Uterus (tissue), 4 donors: ENCODE results near the gene ABCC11. TPM values are rescaled to one million over a fixed set of nuclear protein-coding genes. Genes with fewer than 3 reads are reported as not detected.

ENCODE experiments used
- DNase-seq, 2 donors: peaks; one replicate each; pipeline ENCODE4 v3.0.0-alpha.2; 2019 to 2020
- H3K27ac ChIP-seq, 2 donors: fragments of 200-600 bp; sonication (generic); 1 replicate in 1 of 2; 2 replicates in 1 of 2; pipeline ENCODE4 v1.5.1; 2016 to 2018
- H3K27me3 ChIP-seq, 2 donors: fragments of 200-600 bp; sonication (generic); one replicate each; pipeline ENCODE4 v1.5.1; 2018 to 2019; ENCODE audit warnings: control low read depth in 1 of 2
- H3K36me3 ChIP-seq, 2 donors: fragments of 200-600 bp; sonication (generic); one replicate each; pipeline ENCODE4 v1.5.1; 2019; ENCODE audit warnings: control low read depth in 1 of 2
- H3K4me1 ChIP-seq, 2 donors: fragments of 200-600 bp; sonication (generic); one replicate each; pipeline ENCODE4 v1.5.1; 2018 to 2019; ENCODE audit warnings: control low read depth in 1 of 2
- H3K4me3 ChIP-seq, 2 donors: fragments of 200-600 bp; sonication (generic); 1 replicate in 1 of 2; 2 replicates in 1 of 2; pipeline ENCODE4 v1.5.1; 2018 to 2019; ENCODE audit warnings: mild to moderate bottlenecking in 1 of 2
- H3K9me3 ChIP-seq, 2 donors: fragments of 200-600 bp; sonication (generic); one replicate each; pipeline ENCODE4 v1.5.1; 2019; ENCODE audit warnings: control low read depth in 1 of 2
- POLR2A ChIP-seq, 2 donors: fragments of 450-650 bp; IDR thresholded peaks; one replicate each; pipeline ENCODE4 v1.6.1; 2016; ENCODE audit warnings: antibody characterized with exemption in 2 of 2, mild to moderate bottlenecking in 1 of 2, moderate library complexity in 1 of 2
- intact Hi-C: fragments of 100-400 bp; cut with DNase I; formaldehyde crosslinking; loops from one replicate; pipeline ENCODE4 v1.15.1; 2023; ENCODE audit warnings: low total_unique reads
- total RNA-seq, 4 donors: library from RNA; depleted of rRNA in 3 of 4; stranded (reverse); fragments of >200 nt in 3 of 4; gene quantifications; one replicate each; pipeline versions ENCODE4 v1.1.0 to v1.2.4, GENCODE V29; 2014 to 2023
- TF ChIP-seq, protein P1 (sequence below), 4 experiments: fragments of 200-600 bp in 2 of 4; fragments of 450-650 bp in 2 of 4; sonication (generic) in 2 of 4; IDR thresholded peaks; one replicate each; pipeline ENCODE4 v1.5.1; 2016 to 2019; ENCODE audit warnings: antibody characterized with exemption in 4 of 4, mild to moderate bottlenecking in 2 of 4, moderate library complexity in 1 of 4
- donor health status: DM: yes; HTN: yes; CAD: no.

The ABCC11 gene
- total RNA-seq, 4 donors from 2014 or later: 0.48 TPM; not detected in 3

DNA sequence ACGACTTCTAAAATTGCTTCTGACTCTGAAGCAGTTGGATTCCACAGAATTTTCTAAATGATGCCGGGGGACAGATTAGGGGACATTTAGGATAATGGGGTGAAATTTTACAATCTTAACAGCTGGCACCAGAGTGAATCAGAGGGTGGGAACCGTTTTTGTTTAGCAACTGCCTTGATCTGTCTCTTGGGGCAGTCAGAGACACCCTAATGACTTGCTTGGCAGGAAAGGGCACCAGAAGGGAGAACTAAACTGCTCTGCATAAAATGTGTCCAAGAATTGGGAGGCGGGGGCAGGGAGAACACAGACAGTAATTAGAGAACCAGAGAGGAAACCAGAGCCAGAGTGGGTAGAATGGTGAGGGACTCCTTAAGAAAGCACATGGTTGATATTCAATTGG, 85.4 kb downstream of the ABCC11 start:
- H3K27me3 ChIP-seq: no peaks in the 10 kb centered on the region
- intact Hi-C loops: no loop called here
- H3K9me3 ChIP-seq: no peaks in the 10 kb centered on the region
- no peak overlapping the region for H3K4me3 ChIP-seq
- no peaks in the 10 kb centered on the region for H3K4me1 ChIP-seq
- no peak overlapping the region for H3K27ac ChIP-seq
- DNase-seq: no peak
- TF ChIP-seq POLR2A (IDR thresholded peaks at IDR 0.05): no peak
- TF ChIP-seq, protein P1, sequence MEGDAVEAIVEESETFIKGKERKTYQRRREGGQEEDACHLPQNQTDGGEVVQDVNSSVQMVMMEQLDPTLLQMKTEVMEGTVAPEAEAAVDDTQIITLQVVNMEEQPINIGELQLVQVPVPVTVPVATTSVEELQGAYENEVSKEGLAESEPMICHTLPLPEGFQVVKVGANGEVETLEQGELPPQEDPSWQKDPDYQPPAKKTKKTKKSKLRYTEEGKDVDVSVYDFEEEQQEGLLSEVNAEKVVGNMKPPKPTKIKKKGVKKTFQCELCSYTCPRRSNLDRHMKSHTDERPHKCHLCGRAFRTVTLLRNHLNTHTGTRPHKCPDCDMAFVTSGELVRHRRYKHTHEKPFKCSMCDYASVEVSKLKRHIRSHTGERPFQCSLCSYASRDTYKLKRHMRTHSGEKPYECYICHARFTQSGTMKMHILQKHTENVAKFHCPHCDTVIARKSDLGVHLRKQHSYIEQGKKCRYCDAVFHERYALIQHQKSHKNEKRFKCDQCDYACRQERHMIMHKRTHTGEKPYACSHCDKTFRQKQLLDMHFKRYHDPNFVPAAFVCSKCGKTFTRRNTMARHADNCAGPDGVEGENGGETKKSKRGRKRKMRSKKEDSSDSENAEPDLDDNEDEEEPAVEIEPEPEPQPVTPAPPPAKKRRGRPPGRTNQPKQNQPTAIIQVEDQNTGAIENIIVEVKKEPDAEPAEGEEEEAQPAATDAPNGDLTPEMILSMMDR (IDR thresholded peaks at IDR 0.05): no peak
- no peaks in the 10 kb centered on the region for H3K36me3 ChIP-seq

GRCh38 chr16:48160575-48160974, 86.8 kb downstream of the ABCC11 start:
- Histone ChIP-seq H3K36me3 (no peaks in the 10 kb centered on the region), H3K27me3 (no peaks in the 10 kb centered on the region), H3K9me3 (no peaks in the 10 kb centered on the region), H3K4me3 (no peak overlapping the region), H3K27ac (no peak overlapping the region), H3K4me1 (no peaks in the 10 kb centered on the region)
- intact Hi-C loops: no loop called here
- TF ChIP-seq, protein P1 (IDR thresholded peaks at IDR 0.05): no peak
- TF ChIP-seq POLR2A (IDR thresholded peaks at IDR 0.05): no peak
- no peak for DNase-seq

DNA sequence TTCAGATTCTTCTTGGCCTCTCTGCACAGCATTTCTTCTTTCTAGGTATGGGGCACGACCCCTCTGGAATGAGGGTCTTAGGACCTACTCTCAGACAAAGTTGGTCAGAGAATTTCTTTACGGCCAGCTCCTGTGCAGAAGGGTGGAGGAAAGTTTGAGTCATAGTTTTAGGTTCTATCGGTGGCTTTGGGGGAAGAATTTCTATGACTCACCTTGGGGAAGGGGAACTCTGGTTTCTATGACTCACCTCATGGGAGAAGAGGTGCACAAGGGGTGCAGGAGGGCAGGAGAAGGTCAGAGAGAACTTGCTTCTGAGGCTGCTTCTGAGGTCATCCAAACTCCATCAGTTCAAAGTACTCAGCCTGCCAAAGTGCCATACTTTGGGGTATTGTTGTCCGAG, 89.0 kb downstream of the ABCC11 start:
- no peaks in the 10 kb centered on the region for H3K36me3 ChIP-seq
- no peak overlapping the region for H3K27ac ChIP-seq
- no peaks in the 10 kb centered on the region for H3K9me3 ChIP-seq
- intact Hi-C loops: no loop called here
- no peak overlapping the region for H3K4me3 ChIP-seq
- H3K4me1 ChIP-seq: no peaks in the 10 kb centered on the region
- TF ChIP-seq POLR2A (IDR thresholded peaks at IDR 0.05): no peak
- TF ChIP-seq, protein P1 (IDR thresholded peaks at IDR 0.05): no peak
- no peak for DNase-seq
- no peaks in the 10 kb centered on the region for H3K27me3 ChIP-seq

DNA sequence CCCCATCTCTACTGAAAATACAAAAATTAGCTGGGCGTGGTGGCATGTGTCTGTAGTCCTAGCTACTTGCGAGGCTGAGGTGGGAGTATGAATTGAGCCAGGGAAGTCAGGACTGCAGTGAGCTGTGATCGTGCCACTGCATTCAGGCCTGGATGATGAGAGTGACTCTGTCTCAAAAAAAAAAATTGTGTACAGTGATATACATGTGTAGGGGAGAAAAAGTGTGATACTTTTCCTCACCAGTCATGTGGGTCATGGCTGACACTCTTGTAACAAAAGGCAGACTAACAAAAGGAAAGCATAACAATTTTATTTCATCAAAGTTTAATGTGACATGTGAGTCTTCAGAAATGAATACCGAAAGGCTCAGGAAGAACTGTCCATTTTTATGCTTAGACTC, 89.5 kb downstream of the ABCC11 start:
- TF ChIP-seq, protein P1 (IDR thresholded peaks at IDR 0.05): no peak
- TF ChIP-seq POLR2A (IDR thresholded peaks at IDR 0.05): no peak
- Histone ChIP-seq H3K4me3 (no peak overlapping the region), H3K27me3 (no peaks in the 10 kb centered on the region), H3K4me1 (no peaks in the 10 kb centered on the region), H3K36me3 (no peaks in the 10 kb centered on the region), H3K27ac (no peak overlapping the region), H3K9me3 (no peaks in the 10 kb centered on the region)
- intact Hi-C loops: no loop called here
- no peak for DNase-seq

GRCh38 chr16:48157302-48157701, 90.0 kb downstream of the ABCC11 start:
- no peaks in the 10 kb centered on the region for H3K27me3 ChIP-seq
- TF ChIP-seq POLR2A (IDR thresholded peaks at IDR 0.05): no peak
- TF ChIP-seq, protein P1 (IDR thresholded peaks at IDR 0.05): no peak
- H3K27ac ChIP-seq: no peak overlapping the region
- DNase-seq: no peak
- no peak overlapping the region for H3K4me3 ChIP-seq
- intact Hi-C loops: no loop called here
- no peaks in the 10 kb centered on the region for H3K36me3 ChIP-seq
- H3K9me3 ChIP-seq: no peaks in the 10 kb centered on the region
- no peaks in the 10 kb centered on the region for H3K4me1 ChIP-seq
